Keratinocyte (primary cell): ENCODE results near the gene TAOK3. TPM values are rescaled to one million over a fixed set of nuclear protein-coding genes. Genes with fewer than 3 reads are reported as not detected.

ENCODE experiments used
- DNase-seq: peaks from one replicate; pipeline ENCODE4 v3.0.0-alpha.2; 2011; ENCODE audit warnings: low read depth, missing footprints, low spot score
- FAIRE-seq: peaks from 2 replicates; lab custom pipeline; 2011; peaks lifted over from hg19 to GRCh38; lab: Jason Lieb, UNC
- H2AFZ ChIP-seq: 2 replicates; pipeline ENCODE4 v1.6.0; 2012; ENCODE audit warnings: low read length, control low read depth, inconsistent platforms; ENCODE audit not compliant: control insufficient read depth
- H3K27ac ChIP-seq: 2 replicates; pipeline ENCODE4 v1.5.1; 2011; ENCODE audit warnings: low read length; ENCODE audit not compliant: control insufficient read depth, insufficient read depth
- H3K27me3 ChIP-seq: 3 replicates; pipeline ENCODE4 v1.6.0; 2011; ENCODE audit warnings: low read length; ENCODE audit not compliant: control insufficient read depth, insufficient read depth; ENCODE audit errors: extremely low read depth
- H3K36me3 ChIP-seq, 2 experiments: 2 replicates in 1 of 2; 3 replicates in 1 of 2; pipeline ENCODE4 v1.5.1; 2011; ENCODE audit warnings: low read length in 2 of 2, mild to moderate bottlenecking in 1 of 2; ENCODE audit not compliant: control insufficient read depth in 2 of 2, insufficient read depth in 2 of 2; ENCODE audit errors: extremely low read depth in 1 of 2
- H3K4me1 ChIP-seq: 3 replicates; pipeline ENCODE4 v1.5.1; 2011; ENCODE audit warnings: low read length; ENCODE audit not compliant: control insufficient read depth, insufficient read depth; ENCODE audit errors: extremely low read depth
- H3K4me2 ChIP-seq: 3 replicates; pipeline ENCODE4 v1.6.0; 2011; ENCODE audit warnings: low read depth, low read length; ENCODE audit not compliant: control insufficient read depth, insufficient read depth; ENCODE audit errors: extremely low read depth
- H3K4me3 ChIP-seq, 3 experiments: fragments of 200-600 bp in 1 of 3; sonication (generic) in 1 of 3; 2 replicates in 2 of 3; 3 replicates in 1 of 3; pipeline ENCODE4 v1.5.1; 2011 to 2016; ENCODE audit warnings: low read length in 3 of 3, mild to moderate bottlenecking in 3 of 3, control low read depth in 2 of 3, inconsistent platforms in 1 of 3, low read depth in 1 of 3, mixed read lengths in 1 of 3, mixed run types in 1 of 3, moderate library complexity in 1 of 3; ENCODE audit not compliant: control insufficient read depth in 2 of 3, insufficient read depth in 2 of 3; ENCODE audit errors: extremely low read depth in 1 of 3
- H3K79me2 ChIP-seq: 2 replicates; pipeline ENCODE4 v1.6.0; 2012; ENCODE audit warnings: low read length; ENCODE audit not compliant: control insufficient read depth, insufficient read depth
- H3K9ac ChIP-seq: 3 replicates; pipeline ENCODE4 v1.6.0; 2011; ENCODE audit warnings: low read length; ENCODE audit not compliant: control insufficient read depth, insufficient read depth; ENCODE audit errors: extremely low read depth
- H3K9me1 ChIP-seq: 3 replicates; pipeline ENCODE4 v1.6.0; 2011; ENCODE audit warnings: low read length; ENCODE audit not compliant: control insufficient read depth, insufficient read depth; ENCODE audit errors: extremely low read depth
- H3K9me3 ChIP-seq: 2 replicates; pipeline ENCODE4 v1.5.1; 2012; ENCODE audit warnings: low read depth, low read length; ENCODE audit not compliant: control insufficient read depth
- H4K20me1 ChIP-seq: 3 replicates; pipeline ENCODE4 v1.6.0; 2011; ENCODE audit warnings: low read length; ENCODE audit not compliant: control insufficient read depth, insufficient read depth; ENCODE audit errors: extremely low read depth
- CTCF ChIP-seq, 3 experiments: IDR thresholded peaks in 1 of 3; conservative IDR thresholded peaks in 1 of 3; optimal IDR thresholded peaks in 1 of 3; 2 replicates in 2 of 3; 3 replicates in 1 of 3; pipeline versions ENCODE3 to v1.5.1; 2011; ENCODE audit warnings: low read length in 3 of 3, mild to moderate bottlenecking in 3 of 3, moderate library complexity in 2 of 3, control low read depth in 1 of 3, inconsistent platforms in 1 of 3; ENCODE audit not compliant: insufficient read depth in 2 of 3; ENCODE audit errors: extremely low read depth in 1 of 3
- EZH2 ChIP-seq: IDR thresholded peaks from one replicate; pipeline ENCODE4 v1.6.1; 2012; ENCODE audit warnings: inconsistent platforms, mild to moderate bottlenecking, low read length, moderate library complexity
- dilution Hi-C: fragments of 300-500 bp; cut with MboI; formaldehyde crosslinking; loops from one replicate; pipeline ENCODE4 v1.7.0; 2020; ENCODE audit warnings: low sequenced_read_pairs; ENCODE audit not compliant: extremely low pct_ligation_motif_present
- polyA plus RNA-seq, 5 experiments: library from polyadenylated mRNA; depleted of rRNA in 3 of 5; stranded (reverse) in 3 of 5; stranded (forward) in 1 of 5; unstranded in 1 of 5; fragments of >200 nt; gene quantifications; 1 replicate in 1 of 5; 2 replicates in 3 of 5; 3 replicates in 1 of 5; pipeline versions ENCODE4 v1.2.1 to v1.2.3, GENCODE V29; 2011 to 2012; ENCODE audit warnings: missing spikeins in 2 of 5, low read depth in 1 of 5, low replicate concordance in 1 of 5

TAOK3 gene
- polyA plus RNA-seq, 1 donor (not counting 4 experiments of a cell fraction or from before 2014, with no cell fraction given) = 35.0 TPM

DNA sequence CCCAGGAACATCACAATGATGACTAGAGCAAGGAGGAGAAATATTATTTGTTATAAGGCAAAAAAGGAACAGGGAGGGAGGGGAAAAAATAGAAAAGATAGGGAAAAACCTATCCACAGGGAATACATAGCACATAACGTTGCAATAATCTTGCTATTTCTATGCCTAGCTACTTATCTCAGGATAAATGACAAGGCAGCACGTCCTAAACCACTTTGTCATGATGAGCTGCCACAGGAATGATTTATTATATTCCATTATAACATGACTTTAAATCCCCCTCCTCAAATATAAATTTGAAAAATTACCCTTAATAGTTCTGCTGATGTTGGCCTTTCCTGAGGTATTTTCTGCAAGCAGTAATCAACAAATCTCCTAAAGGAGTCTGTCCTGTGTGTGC is 160.1 kb downstream of the TAOK3 start:
- H3K4me1 ChIP-seq = no peaks in the 10 kb centered on the region
- no peaks in the 10 kb centered on the region for H3K9me1 ChIP-seq
- dilution Hi-C loops = no loop called here
- no peak for FAIRE-seq
- no peak overlapping the region for H3K4me2 ChIP-seq
- no peak overlapping the region for H3K27ac ChIP-seq
- no peaks in the 10 kb centered on the region for H4K20me1 ChIP-seq
- no peaks in the 10 kb centered on the region for H3K79me2 ChIP-seq
- H3K9ac ChIP-seq = no peak overlapping the region
- no peaks in the 10 kb centered on the region for H3K9me3 ChIP-seq
- DNase-seq = no peak
- H2AFZ ChIP-seq = no peak overlapping the region
- no peak for TF ChIP-seq EZH2
- TF ChIP-seq CTCF (optimal IDR thresholded peaks at IDR 0.05 in 1 of 3, IDR thresholded peaks at IDR 0.05 in 1 of 3, conservative IDR thresholded peaks at IDR 0.05 in 1 of 3; ENCODE audit: extremely low read depth in 1 of 3, insufficient read depth in 2 of 3, low read length in 3 of 3) = no peak
- no peaks in the 10 kb centered on the region for H3K27me3 ChIP-seq
- H3K4me3 ChIP-seq = no peak overlapping the region
- H3K36me3 ChIP-seq = peaks cover 4 to 5% of the 10 kb centered on the region in 2 experiments

DNA sequence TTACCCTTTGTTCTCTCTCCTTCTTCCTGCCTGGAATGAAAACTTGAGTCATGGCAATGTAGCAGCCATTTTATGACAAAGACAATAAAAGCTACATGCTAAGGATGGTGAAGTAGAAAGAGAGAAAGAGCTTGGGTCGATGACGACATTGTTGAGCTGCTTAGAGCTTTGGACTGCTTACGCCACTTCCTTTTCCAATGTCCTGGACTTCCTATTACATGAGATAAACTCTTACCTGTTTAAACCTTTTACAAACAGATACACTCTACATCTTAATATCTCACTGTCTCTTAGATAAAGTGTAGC is 166.6 kb downstream of the TAOK3 start:
- DNase-seq (no peak), FAIRE-seq (no peak)
- no peaks in the 10 kb centered on the region for H3K27me3 ChIP-seq
- dilution Hi-C loops = no loop called here
- no peak overlapping the region for H3K27ac ChIP-seq
- no peaks in the 10 kb centered on the region for H3K9me1 ChIP-seq
- TF ChIP-seq CTCF (optimal IDR thresholded peaks at IDR 0.05 in 1 of 3, IDR thresholded peaks at IDR 0.05 in 1 of 3, conservative IDR thresholded peaks at IDR 0.05 in 1 of 3; ENCODE audit: extremely low read depth in 1 of 3, insufficient read depth in 2 of 3, low read length in 3 of 3) (no peak), EZH2 (no peak)
- H3K4me1 ChIP-seq = no peaks in the 10 kb centered on the region
- peaks cover 0 to 2% of the 10 kb centered on the region in 2 experiments for H3K36me3 ChIP-seq
- no peaks in the 10 kb centered on the region for H3K79me2 ChIP-seq
- no peak overlapping the region for H3K9ac ChIP-seq
- H3K4me3 ChIP-seq = no peak overlapping the region
- H3K4me2 ChIP-seq = no peak overlapping the region
- no peak overlapping the region for H2AFZ ChIP-seq
- no peaks in the 10 kb centered on the region for H4K20me1 ChIP-seq
- H3K9me3 ChIP-seq = no peaks in the 10 kb centered on the region
